ENCODE data around the gene SIL1. TPM values are rescaled to one million over a fixed set of nuclear protein-coding genes. Genes with fewer than 3 reads are reported as not detected.
A peak's percentile ranks its signal among the peaks of the same experiment; 100 is the strongest.

The SIL1 gene
- total RNA-seq, 1 experiment from 2014 or later = 22.0 TPM

DNA sequence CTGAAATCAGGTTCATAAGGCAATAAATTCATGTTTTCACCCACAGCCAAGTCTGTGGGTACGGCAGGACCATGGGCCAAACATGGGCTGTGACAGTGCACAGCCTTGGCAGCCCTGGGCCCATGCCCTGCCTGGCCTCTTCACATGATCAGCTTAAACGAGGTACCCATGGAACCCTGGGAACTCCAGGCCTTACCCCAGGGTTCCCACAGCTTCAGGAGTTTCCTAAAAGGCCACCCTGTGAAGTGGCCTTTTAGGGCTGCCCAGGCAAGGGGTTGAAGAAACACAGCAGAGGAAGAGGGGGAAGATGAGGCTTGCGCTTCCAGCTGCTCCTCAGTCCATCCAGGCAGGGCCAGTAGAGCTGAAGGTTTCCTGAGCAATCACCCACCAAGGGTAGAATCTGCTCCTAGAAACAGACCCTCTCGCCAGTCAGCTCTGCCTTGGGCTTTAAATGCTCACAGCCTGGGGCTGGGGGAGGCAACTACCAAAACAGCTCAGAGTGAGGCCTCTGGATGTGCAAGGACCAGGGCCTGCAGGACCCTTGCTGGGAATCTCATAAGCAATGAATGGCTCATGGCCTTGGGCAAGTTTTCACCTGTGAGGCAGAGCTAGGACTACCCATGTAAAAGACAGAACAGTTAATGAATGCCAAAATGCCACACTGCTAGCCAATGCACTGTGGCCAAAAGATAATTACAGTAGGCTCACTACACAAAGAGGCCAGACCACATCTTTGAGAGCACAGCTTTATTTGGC is 243.7 kb downstream of the SIL1 start:
- H3K27me3 ChIP-seq (replicated peaks; ENCODE audit: insufficient read depth, low read depth, low read length, poor library complexity) = no peaks in the 10 kb centered on the region
- no peaks in the 10 kb centered on the region for H3K36me3 ChIP-seq (ENCODE audit: insufficient read depth, low read length, poor library complexity, severe bottlenecking)
- no peaks in the 10 kb centered on the region for H3K9me3 ChIP-seq (ENCODE audit: low read depth, low read length, poor library complexity, severe bottlenecking)
- no TSS peak for BruUV-seq (replicated peaks)
- DNase-seq (ENCODE audit: low spot score) = no peak
- no peak for TF ChIP-seq CTCF (conservative IDR thresholded peaks at IDR 0.05; ENCODE audit: low read depth, low read length)
- no peak for TF ChIP-seq EZH2 (IDR thresholded peaks at IDR 0.05; ENCODE audit: borderline replicate concordance, low read depth, low read length, poor library complexity, severe bottlenecking)
- ChIA-PET CTCF (no interaction called here), POLR2A (ENCODE audit: low non-redundant PET) (interaction anchor here (0.5 to 0.6 kb wide), 2 partner anchors 156 to 1201 kb away, joined by 3 to 9 read pairs; no protein-coding TSS in a partner anchor)
- H3K27ac ChIP-seq (ENCODE audit: low read depth, low read length, poor library complexity, severe bottlenecking) = peak overlapping the region; percentile 36
- H3K4me1 ChIP-seq (ENCODE audit: insufficient read depth, low read length, poor library complexity, severe bottlenecking) = peaks cover 23% of the 10 kb centered on the region
- intact Hi-C loops (cut with micrococcal nuclease; ENCODE audit: unreplicated experiment) = loop anchor here (5.0 kb wide), 1 partner anchor 308 kb away; no protein-coding TSS in a partner anchor
- no peak overlapping the region for H3K4me3 ChIP-seq (ENCODE audit: low read depth, low read length, poor library complexity, severe bottlenecking)

- BruUV-seq (replicated peaks) = no TSS peak
- Histone ChIP-seq H3K27ac (ENCODE audit: low read depth, low read length, poor library complexity, severe bottlenecking) (peak overlapping the region; percentile 70), H3K9me3 (ENCODE audit: low read depth, low read length, poor library complexity, severe bottlenecking) (no peaks in the 10 kb centered on the region), H3K36me3 (ENCODE audit: insufficient read depth, low read length, poor library complexity, severe bottlenecking) (no peaks in the 10 kb centered on the region), H3K4me1 (ENCODE audit: insufficient read depth, low read length, poor library complexity, severe bottlenecking) (peaks cover 27% of the 10 kb centered on the region), H3K4me3 (ENCODE audit: low read depth, low read length, poor library complexity, severe bottlenecking) (no peak overlapping the region), H3K27me3 (replicated peaks; ENCODE audit: insufficient read depth, low read depth, low read length, poor library complexity) (no peaks in the 10 kb centered on the region)
- POLR2A ChIA-PET (ENCODE audit: low non-redundant PET) = interaction anchor here (0.5 to 0.6 kb wide), 2 partner anchors 430 to 1200 kb away, joined by 5 to 9 read pairs; partner anchors contain the start of gene SLC23A1
- DNase-seq (ENCODE audit: low spot score) = peak; percentile 94
- CTCF ChIA-PET = interaction anchor here (0.5 to 0.8 kb wide), 2 partner anchors 21 to 52 kb away, joined by 3 read pairs; no protein-coding TSS in a partner anchor
- intact Hi-C loops (cut with micrococcal nuclease; ENCODE audit: unreplicated experiment) = loop anchor here (5.0 kb wide), 1 partner anchor 309 kb away; no protein-coding TSS in a partner anchor
- TF ChIP-seq EZH2 (IDR thresholded peaks at IDR 0.05; ENCODE audit: borderline replicate concordance, low read depth, low read length, poor library complexity, severe bottlenecking) (no peak), CTCF (conservative IDR thresholded peaks at IDR 0.05; ENCODE audit: low read depth, low read length) (no peak)
Measured at GRCh38 chr5:138953387-138954256, 244.5 kb downstream of the SIL1 start.

GRCh38 chr5:138952962-138953361 is 245.2 kb downstream of the SIL1 start:
- H3K4me1 ChIP-seq (ENCODE audit: insufficient read depth, low read length, poor library complexity, severe bottlenecking) = peaks cover 28% of the 10 kb centered on the region
- intact Hi-C loops (cut with micrococcal nuclease; ENCODE audit: unreplicated experiment) = loop anchor here (5.0 kb wide), 1 partner anchor 309 kb away; no protein-coding TSS in a partner anchor
- no TSS peak for BruUV-seq (replicated peaks)

More at GRCh38 chr5:138952962-138953361, 245.2 kb downstream of the SIL1 start:
- Histone ChIP-seq H3K9me3 (ENCODE audit: low read depth, low read length, poor library complexity, severe bottlenecking) (no peaks in the 10 kb centered on the region), H3K36me3 (ENCODE audit: insufficient read depth, low read length, poor library complexity, severe bottlenecking) (no peaks in the 10 kb centered on the region), H3K27me3 (replicated peaks; ENCODE audit: insufficient read depth, low read depth, low read length, poor library complexity) (no peaks in the 10 kb centered on the region), H3K27ac (ENCODE audit: low read depth, low read length, poor library complexity, severe bottlenecking) (peak overlapping the region; percentile 70), H3K4me3 (ENCODE audit: low read depth, low read length, poor library complexity, severe bottlenecking) (no peak overlapping the region)
- no peak for DNase-seq (ENCODE audit: low spot score)
- TF ChIP-seq CTCF (conservative IDR thresholded peaks at IDR 0.05; ENCODE audit: low read depth, low read length) (no peak), EZH2 (IDR thresholded peaks at IDR 0.05; ENCODE audit: borderline replicate concordance, low read depth, low read length, poor library complexity, severe bottlenecking) (no peak)
- ChIA-PET CTCF (interaction anchor here (0.8 kb wide), 1 partner anchor 22 kb away, joined by 3 read pairs; no protein-coding TSS in a partner anchor), POLR2A (ENCODE audit: low non-redundant PET) (interaction anchor here (0.6 kb wide), 1 partner anchor 430 kb away, joined by 5 read pairs; the partner anchor contains the start of gene SLC23A1)
